ENCODE measurements around the gene CCZ1B. TPM values are rescaled to one million over a fixed set of nuclear protein-coding genes. Genes with fewer than 3 reads are reported as not detected.
"Not testable (repeated sequence)": the region's sequence is repeated elsewhere in the genome, so short reads cannot be mapped to it uniquely, and the experiment has no call there.

CCZ1B gene
- total RNA-seq, 2 experiments from 2014 or later, result 20.7 to 52.0 TPM

DNA sequence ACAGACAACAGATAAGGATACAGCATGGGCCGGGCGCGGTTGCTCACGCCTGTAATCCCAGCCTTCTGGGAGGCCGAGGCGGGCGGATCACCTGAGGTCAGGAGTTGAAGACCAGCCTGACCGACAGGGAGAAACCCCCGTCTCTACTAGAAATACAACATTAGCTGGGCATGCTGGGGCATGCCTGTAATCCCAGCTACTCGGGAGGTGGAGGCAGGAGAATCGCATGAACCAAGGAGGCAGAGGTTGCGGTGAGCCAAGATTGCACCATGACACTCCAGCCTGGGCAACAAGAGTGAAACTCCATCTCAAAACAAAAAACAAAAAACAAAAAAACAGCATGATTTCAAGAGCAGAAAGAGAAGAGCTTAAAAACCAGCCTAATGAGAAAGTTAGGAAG, 38.1 kb upstream of the CCZ1B start:
- H3K4me3 ChIP-seq (ENCODE audit: low read depth, low read length, poor library complexity, severe bottlenecking); H3K36me3 ChIP-seq (ENCODE audit: insufficient read depth, low read length); H3K27ac ChIP-seq (ENCODE audit: low read depth, low read length, poor library complexity, severe bottlenecking); H3K4me1 ChIP-seq (ENCODE audit: insufficient read depth, low read length, poor library complexity, severe bottlenecking); POLR2A ChIA-PET; CTCF ChIA-PET (ENCODE audit: unreplicated experiment); H3K4me2 ChIP-seq (ENCODE audit: low read length); H2AFZ ChIP-seq (ENCODE audit: low read length); H3K9me2 ChIP-seq (ENCODE audit: insufficient read depth, low read length); DNase-seq (ENCODE audit: low spot score); H3K79me2 ChIP-seq (ENCODE audit: insufficient read depth, low read depth, low read length); H4K20me1 ChIP-seq (ENCODE audit: insufficient read depth, low read length); intact Hi-C loops (cut with micrococcal nuclease; ENCODE audit: unreplicated experiment); BruUV-seq (replicated peaks); H3K9me3 ChIP-seq (ENCODE audit: low read length): not testable (repeated sequence)

DNA sequence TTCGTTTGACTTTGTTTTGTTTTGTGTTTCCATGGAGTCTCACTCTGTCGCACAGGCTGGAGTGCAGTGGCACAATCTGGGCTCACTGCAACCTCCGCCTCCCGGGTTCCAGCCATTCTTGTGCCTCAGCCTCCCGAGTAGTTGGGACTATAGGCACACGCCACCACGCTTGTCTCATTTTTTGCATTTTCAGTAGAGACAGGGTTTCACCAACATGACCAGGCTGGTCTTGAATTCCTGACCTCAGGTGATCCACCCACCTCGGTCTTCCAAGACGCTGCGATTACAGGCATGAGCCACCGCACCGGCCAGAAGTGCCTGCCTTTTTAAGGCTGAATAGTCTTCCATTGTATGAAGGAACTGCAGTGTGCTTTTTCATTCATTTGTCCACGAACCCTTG, 36.8 kb upstream of the CCZ1B start:
- DNase-seq (ENCODE audit: low spot score); H3K79me2 ChIP-seq (ENCODE audit: insufficient read depth, low read depth, low read length); H3K4me1 ChIP-seq (ENCODE audit: insufficient read depth, low read length, poor library complexity, severe bottlenecking); intact Hi-C loops (cut with micrococcal nuclease; ENCODE audit: unreplicated experiment); H3K4me2 ChIP-seq (ENCODE audit: low read length); CTCF ChIA-PET (ENCODE audit: unreplicated experiment); H2AFZ ChIP-seq (ENCODE audit: low read length); H3K27ac ChIP-seq (ENCODE audit: low read depth, low read length, poor library complexity, severe bottlenecking); H3K36me3 ChIP-seq (ENCODE audit: insufficient read depth, low read length); H4K20me1 ChIP-seq (ENCODE audit: insufficient read depth, low read length); BruUV-seq (replicated peaks); POLR2A ChIA-PET; H3K4me3 ChIP-seq (ENCODE audit: low read depth, low read length, poor library complexity, severe bottlenecking); H3K9me3 ChIP-seq (ENCODE audit: low read length); H3K9me2 ChIP-seq (ENCODE audit: insufficient read depth, low read length): not testable (repeated sequence)

DNA sequence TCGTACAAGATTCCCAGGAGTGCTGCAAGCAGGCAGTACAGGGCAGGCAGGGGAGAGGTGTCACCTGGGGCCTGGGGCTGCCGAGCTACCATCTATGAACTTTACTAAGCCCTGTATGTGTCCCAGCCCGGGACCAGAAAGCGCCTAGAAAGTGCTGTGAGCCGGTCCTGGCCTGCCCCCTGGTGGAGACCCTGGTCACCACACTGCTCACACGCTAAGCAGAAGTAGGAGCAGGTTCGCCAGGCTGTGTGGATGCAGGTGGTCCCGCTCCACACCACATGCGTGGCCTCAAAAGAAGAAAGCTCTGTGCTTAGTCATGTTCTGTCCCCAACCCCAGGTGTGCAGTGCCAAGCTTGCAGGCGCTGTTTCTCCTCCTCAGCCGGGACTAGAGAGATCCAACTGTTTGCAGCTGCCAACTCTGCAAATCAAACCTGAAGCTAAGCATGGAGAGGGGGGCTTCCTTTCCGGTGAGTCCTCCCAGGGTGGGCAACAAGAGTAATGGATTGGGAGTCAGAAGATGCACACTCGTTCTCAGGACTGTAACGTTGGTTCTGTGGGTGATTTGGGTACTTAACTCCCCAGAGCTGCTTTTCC, 31.7 kb upstream of the CCZ1B start:
- intact Hi-C loops (cut with micrococcal nuclease; ENCODE audit: unreplicated experiment), result loop anchor here (1.0 to 5.0 kb wide), 2 partner anchors 266 to 342 kb away; partner anchors contain the start of gene INTS15
- TF ChIP-seq, protein P1, sequence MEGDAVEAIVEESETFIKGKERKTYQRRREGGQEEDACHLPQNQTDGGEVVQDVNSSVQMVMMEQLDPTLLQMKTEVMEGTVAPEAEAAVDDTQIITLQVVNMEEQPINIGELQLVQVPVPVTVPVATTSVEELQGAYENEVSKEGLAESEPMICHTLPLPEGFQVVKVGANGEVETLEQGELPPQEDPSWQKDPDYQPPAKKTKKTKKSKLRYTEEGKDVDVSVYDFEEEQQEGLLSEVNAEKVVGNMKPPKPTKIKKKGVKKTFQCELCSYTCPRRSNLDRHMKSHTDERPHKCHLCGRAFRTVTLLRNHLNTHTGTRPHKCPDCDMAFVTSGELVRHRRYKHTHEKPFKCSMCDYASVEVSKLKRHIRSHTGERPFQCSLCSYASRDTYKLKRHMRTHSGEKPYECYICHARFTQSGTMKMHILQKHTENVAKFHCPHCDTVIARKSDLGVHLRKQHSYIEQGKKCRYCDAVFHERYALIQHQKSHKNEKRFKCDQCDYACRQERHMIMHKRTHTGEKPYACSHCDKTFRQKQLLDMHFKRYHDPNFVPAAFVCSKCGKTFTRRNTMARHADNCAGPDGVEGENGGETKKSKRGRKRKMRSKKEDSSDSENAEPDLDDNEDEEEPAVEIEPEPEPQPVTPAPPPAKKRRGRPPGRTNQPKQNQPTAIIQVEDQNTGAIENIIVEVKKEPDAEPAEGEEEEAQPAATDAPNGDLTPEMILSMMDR (conservative IDR thresholded peaks at IDR 0.05; ENCODE audit: low read length), result peak; percentile 66

DNA sequence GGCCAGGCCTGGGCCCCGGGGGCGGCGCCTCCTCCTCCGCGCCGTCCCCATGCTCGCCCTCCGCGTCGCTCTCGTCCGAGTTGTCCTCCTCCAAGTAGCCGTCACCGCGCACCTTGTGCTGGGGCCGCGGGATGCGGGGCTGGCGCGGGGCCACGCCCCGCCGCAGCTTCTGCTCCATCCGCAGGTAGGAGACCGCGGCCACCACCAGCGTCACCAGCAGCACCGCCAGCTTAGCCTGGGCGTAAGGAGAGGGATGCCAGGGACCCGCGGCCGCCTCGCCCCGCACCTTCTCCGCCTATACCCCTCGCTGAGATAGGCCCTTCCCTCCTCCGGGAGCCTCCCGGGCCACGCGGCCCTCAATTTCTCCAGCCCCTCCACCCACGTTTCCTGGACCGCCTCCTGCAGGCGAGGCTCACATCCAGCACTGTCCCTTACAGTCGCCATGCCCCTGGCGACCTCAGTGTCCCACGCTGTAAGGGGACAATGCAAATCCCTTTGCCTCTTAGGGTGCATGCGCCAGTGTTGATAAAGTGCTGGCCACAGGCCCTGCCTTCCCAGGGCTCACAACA, 29.6 kb upstream of the CCZ1B start:
- H4K20me1 ChIP-seq (ENCODE audit: insufficient read depth, low read length); H3K79me2 ChIP-seq (ENCODE audit: insufficient read depth, low read depth, low read length); DNase-seq (ENCODE audit: low spot score); BruUV-seq (replicated peaks); H3K4me3 ChIP-seq (ENCODE audit: low read depth, low read length, poor library complexity, severe bottlenecking); H3K9me2 ChIP-seq (ENCODE audit: insufficient read depth, low read length); H3K4me1 ChIP-seq (ENCODE audit: insufficient read depth, low read length, poor library complexity, severe bottlenecking); H2AFZ ChIP-seq (ENCODE audit: low read length); CTCF ChIA-PET (ENCODE audit: unreplicated experiment); H3K9me3 ChIP-seq (ENCODE audit: low read length); POLR2A ChIA-PET; H3K27ac ChIP-seq (ENCODE audit: low read depth, low read length, poor library complexity, severe bottlenecking); H3K4me2 ChIP-seq (ENCODE audit: low read length); H3K36me3 ChIP-seq (ENCODE audit: insufficient read depth, low read length): not testable (repeated sequence)
- intact Hi-C loops (cut with micrococcal nuclease; ENCODE audit: unreplicated experiment), result loop anchor here (5.0 kb wide), 1 partner anchor 263 kb away; the partner anchor contains the start of gene INTS15

More for the DNA sequence above, 31.7 kb upstream of the CCZ1B start:
- BruUV-seq (replicated peaks); H2AFZ ChIP-seq (ENCODE audit: low read length); H3K79me2 ChIP-seq (ENCODE audit: insufficient read depth, low read depth, low read length); H3K9me3 ChIP-seq (ENCODE audit: low read length); CTCF ChIA-PET (ENCODE audit: unreplicated experiment); H3K4me3 ChIP-seq (ENCODE audit: low read depth, low read length, poor library complexity, severe bottlenecking); H3K27ac ChIP-seq (ENCODE audit: low read depth, low read length, poor library complexity, severe bottlenecking); H3K9me2 ChIP-seq (ENCODE audit: insufficient read depth, low read length); H4K20me1 ChIP-seq (ENCODE audit: insufficient read depth, low read length); H3K36me3 ChIP-seq (ENCODE audit: insufficient read depth, low read length); H3K4me1 ChIP-seq (ENCODE audit: insufficient read depth, low read length, poor library complexity, severe bottlenecking); H3K4me2 ChIP-seq (ENCODE audit: low read length): not testable (repeated sequence)
- peak; percentile 75 for DNase-seq (ENCODE audit: low spot score)
- POLR2A ChIA-PET, result interaction anchor here (0.6 kb wide), 1 partner anchor 447 kb away, joined by 6 read pairs; no protein-coding TSS in a partner anchor

DNA sequence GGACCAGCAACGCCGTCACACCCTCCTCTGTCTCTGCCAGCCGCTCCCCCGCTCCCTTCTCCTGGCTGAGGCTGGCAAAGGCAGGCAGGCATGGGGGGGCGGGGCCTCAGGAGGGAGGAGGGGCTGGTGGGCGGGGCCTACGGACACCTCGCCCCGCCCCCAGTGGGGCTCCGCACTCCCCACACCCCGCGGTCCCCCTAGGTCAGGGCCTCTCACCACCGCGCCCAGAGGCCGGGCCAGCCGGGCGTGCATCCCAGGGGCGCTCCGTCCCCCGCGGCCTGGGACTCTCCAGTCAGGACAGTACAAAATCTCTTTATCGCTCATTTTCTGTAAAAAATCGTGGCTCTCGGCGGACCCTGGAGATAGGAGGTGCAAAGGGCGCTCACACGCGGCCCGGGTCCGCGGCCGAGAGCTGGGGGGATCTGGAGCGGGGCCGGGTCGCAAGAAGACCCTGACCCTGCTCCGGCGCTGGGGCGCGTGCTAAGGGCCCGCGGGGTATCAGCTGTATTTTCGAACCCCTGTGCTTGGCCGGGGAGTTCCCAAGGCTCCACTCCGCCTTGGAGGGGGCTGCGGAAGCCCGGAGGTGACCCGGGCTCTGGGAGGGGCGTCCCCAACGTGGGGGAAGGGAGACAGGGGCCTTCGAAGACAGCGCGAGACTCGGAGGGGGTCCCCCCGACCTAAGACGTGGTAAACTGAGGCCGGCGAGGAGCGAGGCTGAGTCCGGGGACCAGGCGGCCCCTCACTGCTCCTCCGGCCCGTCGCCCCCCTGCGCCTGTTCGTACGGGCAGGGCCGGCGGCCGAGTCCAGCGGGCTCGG, 28.9 kb upstream of the CCZ1B start:
- H2AFZ ChIP-seq (ENCODE audit: low read length); H3K9me2 ChIP-seq (ENCODE audit: insufficient read depth, low read length); H3K79me2 ChIP-seq (ENCODE audit: insufficient read depth, low read depth, low read length); H4K20me1 ChIP-seq (ENCODE audit: insufficient read depth, low read length); H3K36me3 ChIP-seq (ENCODE audit: insufficient read depth, low read length); H3K4me1 ChIP-seq (ENCODE audit: insufficient read depth, low read length, poor library complexity, severe bottlenecking); BruUV-seq (replicated peaks); H3K4me2 ChIP-seq (ENCODE audit: low read length); POLR2A ChIA-PET; H3K27ac ChIP-seq (ENCODE audit: low read depth, low read length, poor library complexity, severe bottlenecking); H3K9me3 ChIP-seq (ENCODE audit: low read length); DNase-seq (ENCODE audit: low spot score); CTCF ChIA-PET (ENCODE audit: unreplicated experiment); H3K4me3 ChIP-seq (ENCODE audit: low read depth, low read length, poor library complexity, severe bottlenecking): not testable (repeated sequence)
- intact Hi-C loops (cut with micrococcal nuclease; ENCODE audit: unreplicated experiment), result loop anchor here (5.0 kb wide), 1 partner anchor 263 kb away; the partner anchor contains the start of gene INTS15

Data from OCI-LY7 (cell line).